Testis (tissue), 2 donors: Measurements from ENCODE around the gene AP2A2.

Source experiments
- CTCF ChIP-seq, 3 experiments: fragments of 450-650 bp in 2 of 3; fragments of 200-600 bp in 1 of 3; sonication (generic) in 1 of 3; IDR thresholded peaks; one replicate each; pipeline ENCODE4 v1.5.1; 2016 to 2019; ENCODE audit warnings: antibody characterized with exemption in 3 of 3, mild to moderate bottlenecking in 2 of 3, moderate library complexity in 1 of 3
- POLR2A ChIP-seq: fragments of 450-650 bp; IDR thresholded peaks from one replicate; pipeline ENCODE4 v1.6.1; 2017; ENCODE audit warnings: antibody characterized with exemption, mild to moderate bottlenecking, moderate library complexity

GRCh38 chr11:880447-880846 is 45.2 kb upstream of the AP2A2 start:
- TF ChIP-seq POLR2A (no peak), CTCF (IDR thresholded peaks at IDR 0.05) (no peak)
